Tibial artery (tissue), 4 donors: ENCODE data around the gene FGD4.
A peak's percentile ranks its signal among the peaks of the same experiment; 100 is the strongest.

Source experiments
- DNase-seq, 2 donors: peaks; one replicate each; pipeline ENCODE4 v3.0.0-alpha.2; 2019
- H3K27ac ChIP-seq, 2 donors: fragments of 200-600 bp; sonication (generic) in 1 of 2; 1 replicate in 1 of 2; 2 replicates in 1 of 2; pipeline ENCODE4 v1.5.1; 2018 to 2019; ENCODE audit warnings: mild to moderate bottlenecking in 1 of 2
- H3K27me3 ChIP-seq, 2 donors: fragments of 200-600 bp; sonication (generic) in 1 of 2; one replicate each; pipeline versions ENCODE4 v1.5.1 to v1.6.0; 2016 to 2019
- H3K36me3 ChIP-seq, 3 donors: fragments of 200-600 bp; sonication (generic) in 2 of 3; one replicate each; pipeline ENCODE4 v1.5.1; 2016 to 2019; ENCODE audit warnings: mild to moderate bottlenecking in 2 of 3
- H3K4me1 ChIP-seq, 4 donors: fragments of 200-600 bp; sonication (generic) in 2 of 4; 1 replicate in 3 of 4; 2 replicates in 1 of 4; pipeline ENCODE4 v1.5.1; 2016 to 2019
- H3K4me3 ChIP-seq, 2 donors: fragments of 200-600 bp; sonication (generic) in 1 of 2; 1 replicate in 1 of 2; 2 replicates in 1 of 2; pipeline ENCODE4 v1.5.1; 2018 to 2019; ENCODE audit warnings: mild to moderate bottlenecking in 2 of 2
- H3K9me3 ChIP-seq, 3 donors: fragments of 200-600 bp; sonication (generic) in 1 of 3; one replicate each; pipeline ENCODE4 v1.5.1; 2016 to 2019
- CTCF ChIP-seq, 2 experiments: fragments of 200-600 bp in 1 of 2; fragments of 450-650 bp in 1 of 2; IDR thresholded peaks; one replicate each; pipeline ENCODE4 v1.5.1; 2017 to 2019; ENCODE audit warnings: antibody characterized with exemption in 2 of 2, mild to moderate bottlenecking in 1 of 2, moderate library complexity in 1 of 2
- intact Hi-C: fragments of 100-400 bp; cut with DNase I; formaldehyde crosslinking; loops from one replicate; pipeline ENCODE4 v1.15.0; 2023; ENCODE audit warnings: low total_unique reads

Gene FGD4

DNA sequence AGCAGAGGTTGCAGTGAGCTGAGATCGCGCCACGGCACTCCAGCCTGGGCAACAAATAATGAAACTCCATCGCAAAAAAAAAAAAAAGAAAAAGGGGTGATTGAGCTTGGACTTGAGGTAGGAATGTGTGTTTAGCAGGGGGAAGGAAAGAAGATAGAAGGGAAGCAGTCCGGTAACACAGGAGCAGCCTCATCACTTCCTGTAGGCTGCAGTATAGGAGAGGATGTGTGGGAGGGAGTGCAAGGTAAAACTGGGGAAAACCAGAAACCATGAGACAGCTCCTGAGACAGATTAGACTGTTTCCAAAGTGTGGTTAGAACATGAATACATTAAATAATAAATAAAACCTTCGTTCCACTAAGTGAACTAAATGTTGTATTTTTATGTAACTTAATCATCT is 49.2 kb downstream of the FGD4 start:
- H3K27ac ChIP-seq, result no peak overlapping the region
- peaks cover 0 to under 1% (median 0%) of the 10 kb centered on the region in 4 donors for H3K4me1 ChIP-seq
- no peak for TF ChIP-seq CTCF (IDR thresholded peaks at IDR 0.05)
- no peak overlapping the region for H3K4me3 ChIP-seq
- intact Hi-C loops, result no loop called here
- H3K36me3 ChIP-seq, result no peaks in the 10 kb centered on the region
- no peaks in the 10 kb centered on the region for H3K27me3 ChIP-seq
- no peak for DNase-seq
- no peaks in the 10 kb centered on the region for H3K9me3 ChIP-seq

DNA sequence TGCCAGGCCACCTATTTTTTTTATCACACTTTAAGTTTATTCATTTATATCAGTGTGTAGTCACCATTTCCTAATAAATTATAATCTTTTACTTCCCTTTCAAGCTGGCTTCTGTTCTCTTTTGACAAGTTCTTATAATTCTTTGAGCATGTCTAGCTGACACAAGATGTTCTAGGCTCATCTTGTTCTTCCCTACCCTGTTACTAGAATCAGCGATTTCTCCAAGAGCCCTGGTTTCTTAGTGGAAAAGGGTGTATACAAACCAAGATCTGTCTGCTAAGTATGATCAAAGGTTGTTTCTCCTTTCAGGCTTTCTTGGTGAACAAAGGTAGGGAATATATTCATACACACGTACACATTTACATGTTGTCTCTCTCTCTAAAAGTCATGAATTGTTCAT is 51.0 kb downstream of the FGD4 start:
- H3K4me3 ChIP-seq, result no peak overlapping the region
- H3K4me1 ChIP-seq, result peaks cover 0 to 15% (median 2%) of the 10 kb centered on the region in 4 donors
- no peak overlapping the region for H3K27ac ChIP-seq
- no peak for DNase-seq
- no peaks in the 10 kb centered on the region for H3K9me3 ChIP-seq
- intact Hi-C loops, result loop anchor here (10.0 kb wide), 1 partner anchor 84 kb away; no protein-coding TSS in a partner anchor
- no peaks in the 10 kb centered on the region for H3K36me3 ChIP-seq
- no peak for TF ChIP-seq CTCF (IDR thresholded peaks at IDR 0.05)
- H3K27me3 ChIP-seq, result no peaks in the 10 kb centered on the region

DNA sequence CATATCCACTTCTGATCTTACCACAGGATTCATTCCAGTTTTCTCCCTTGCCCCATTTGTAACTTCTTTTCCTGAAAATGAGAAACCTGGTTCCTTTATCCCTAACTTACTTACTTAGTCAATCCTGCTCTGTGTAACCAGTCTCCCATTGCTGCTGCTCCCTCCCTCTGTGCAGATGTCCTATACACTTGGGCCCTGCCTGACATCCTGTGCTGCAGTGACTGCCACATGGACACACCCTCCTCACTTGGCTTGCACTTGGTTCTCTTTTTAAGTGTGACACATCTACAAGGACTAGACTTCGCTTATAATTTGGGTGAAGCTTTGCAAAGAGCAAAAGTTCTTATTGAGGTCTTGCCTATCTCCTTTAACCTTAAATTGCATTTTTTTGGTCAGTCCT is 51.4 kb downstream of the FGD4 start:
- H3K4me3 ChIP-seq, result no peak overlapping the region
- H3K27ac ChIP-seq, result no peak overlapping the region
- no peaks in the 10 kb centered on the region for H3K36me3 ChIP-seq
- no peaks in the 10 kb centered on the region for H3K27me3 ChIP-seq
- peak in 1 of 2 donors; percentile 37 for DNase-seq
- intact Hi-C loops, result loop anchor here (10.0 kb wide), 1 partner anchor 84 kb away; no protein-coding TSS in a partner anchor
- H3K4me1 ChIP-seq, result peaks cover 0 to 15% (median 2%) of the 10 kb centered on the region in 4 donors
- TF ChIP-seq CTCF (IDR thresholded peaks at IDR 0.05), result no peak
- H3K9me3 ChIP-seq, result no peaks in the 10 kb centered on the region

DNA sequence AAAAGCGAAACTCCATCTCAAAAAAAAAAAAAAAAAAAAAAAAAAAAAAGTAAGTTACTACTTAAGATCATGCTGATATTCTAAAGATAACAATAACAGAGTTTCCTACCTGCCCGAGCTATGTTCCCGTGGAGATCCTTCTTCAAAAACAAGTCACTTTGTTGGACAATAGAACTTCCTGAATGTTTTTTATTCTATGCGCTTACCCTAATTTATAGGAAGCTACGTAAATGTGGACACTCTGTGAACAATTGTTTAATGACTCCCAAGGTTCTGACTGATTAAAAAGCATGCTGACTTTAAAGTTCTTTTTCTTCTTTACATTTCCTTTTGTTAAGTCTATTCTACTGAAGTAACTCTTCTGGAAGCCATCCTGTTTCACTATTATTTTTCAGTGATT is 52.5 kb downstream of the FGD4 start:
- Histone ChIP-seq H3K4me3 (no peak overlapping the region), H3K4me1 (peaks cover 0 to 26% (median 9%) of the 10 kb centered on the region in 4 donors), H3K27me3 (no peaks in the 10 kb centered on the region), H3K27ac (no peak overlapping the region), H3K36me3 (no peaks in the 10 kb centered on the region), H3K9me3 (no peaks in the 10 kb centered on the region)
- DNase-seq, result no peak
- intact Hi-C loops, result loop anchor here (10.0 kb wide), 1 partner anchor 83 kb away; no protein-coding TSS in a partner anchor
- TF ChIP-seq CTCF (IDR thresholded peaks at IDR 0.05), result no peak

- H3K4me1 ChIP-seq, result peaks cover 0 to 44% (median 19%) of the 10 kb centered on the region in 4 donors
Measured at GRCh38 chr12:32454075-32454474, 54.7 kb downstream of the FGD4 start.

More at GRCh38 chr12:32454075-32454474, 54.7 kb downstream of the FGD4 start:
- no peaks in the 10 kb centered on the region for H3K36me3 ChIP-seq
- no peak for DNase-seq
- no peaks in the 10 kb centered on the region for H3K9me3 ChIP-seq
- no peaks in the 10 kb centered on the region for H3K27me3 ChIP-seq
- intact Hi-C loops, result loop anchor here (10.0 kb wide), 1 partner anchor 81 kb away; no protein-coding TSS in a partner anchor
- no peak overlapping the region for H3K4me3 ChIP-seq
- TF ChIP-seq CTCF (IDR thresholded peaks at IDR 0.05), result no peak
- no peak overlapping the region for H3K27ac ChIP-seq
